HG03439 (cell line): ENCODE data around the gene TAPBP.

Experiments used
- ATAC-seq: cut with Tn5 transposase; IDR thresholded peaks from one replicate; pipeline ENCODE4 v1.9.1; 2021; ENCODE audit warnings: mild to moderate bottlenecking, moderate library complexity; ENCODE audit not compliant: unreplicated experiment

The TAPBP gene

GRCh38 chr6:33320315-33321181 lies 6.7 kb upstream of the TAPBP start:
- no peak for ATAC-seq

GRCh38 chr6:33319939-33320314 lies 6.0 kb upstream of the TAPBP start:
- no peak for ATAC-seq

- ATAC-seq, result no peak
These were observed 4.7 kb upstream of the TAPBP start for GRCh38 chr6:33318426-33319073.

GRCh38 chr6:33317669-33318425 lies 4.0 kb upstream of the TAPBP start, which contains the start of gene ZBTB22:
ZBTB22 (minus strand) TSS chr6:33317744; CDS start chr6:33316916, 828 bp downstream.
- peak; percentile 43 for ATAC-seq

- no peak for ATAC-seq
These were observed 3.5 kb upstream of the TAPBP start for GRCh38 chr6:33317419-33317668.

- no peak for ATAC-seq
These were observed 2.9 kb upstream of the TAPBP start for GRCh38 chr6:33316603-33317418.

GRCh38 chr6:33315793-33316602 lies 2.1 kb upstream of the TAPBP start:
- no peak for ATAC-seq

GRCh38 chr6:33314943-33315792 lies 1.3 kb upstream of the TAPBP start:
- ATAC-seq, result no peak

GRCh38 chr6:33314515-33314942 lies 651 bp upstream of the TAPBP start:
- ATAC-seq, result no peak

GRCh38 chr6:33313105-33313708 lies 671 bp downstream of the TAPBP start:
- peak; percentile 3 for ATAC-seq

- ATAC-seq, result no peak
These were observed 1.3 kb downstream of the TAPBP start for GRCh38 chr6:33312361-33313104.

GRCh38 chr6:33306356-33306755 lies 7.5 kb downstream of the TAPBP start:
- ATAC-seq, result no peak

- ATAC-seq, result no peak
These were observed 8.8 kb downstream of the TAPBP start for GRCh38 chr6:33305052-33305451.

- no peak for ATAC-seq
These were observed 9.7 kb downstream of the TAPBP start for GRCh38 chr6:33304216-33304615.

GRCh38 chr6:33301877-33302276 lies 12.0 kb downstream of the TAPBP start:
- ATAC-seq, result no peak

GRCh38 chr6:33299237-33299944 lies 14.5 kb downstream of the TAPBP start:
- peak; percentile 72 for ATAC-seq

- ATAC-seq, result peak; percentile 25
These were observed 15.1 kb downstream of the TAPBP start, which contains the start of gene RGL2 for GRCh38 chr6:33298773-33299236. RGL2 (minus strand) TSS chr6:33298942; CDS start chr6:33298610, 332 bp downstream.
